Gastroesophageal sphincter (tissue), 3 donors: ENCODE results near the gene TPSD1.

Source experiments
- CTCF ChIP-seq, 4 experiments: fragments of 200-600 bp in 2 of 4; fragments of 450-650 bp in 2 of 4; sonication (generic) in 1 of 4; IDR thresholded peaks; one replicate each; pipeline ENCODE4 v1.5.1; 2017 to 2019; ENCODE audit warnings: antibody characterized with exemption in 4 of 4, mild to moderate bottlenecking in 2 of 4, moderate library complexity in 2 of 4
- POLR2A ChIP-seq, 2 donors: fragments of 450-650 bp; IDR thresholded peaks; one replicate each; pipeline ENCODE4 v1.6.1; 2017; ENCODE audit warnings: antibody characterized with exemption in 2 of 2, mild to moderate bottlenecking in 2 of 2, moderate library complexity in 1 of 2
- POLR2AphosphoS5 ChIP-seq: sonication (generic); formaldehyde crosslinking; IDR thresholded peaks from one replicate; pipeline ENCODE4 v1.6.1; 2017; ENCODE audit warnings: antibody characterized with exemption

GRCh38 chr16:1206786-1207185, 49.1 kb upstream of the TPSD1 start:
- TF ChIP-seq CTCF (IDR thresholded peaks at IDR 0.05), result no peak
- TF ChIP-seq POLR2AphosphoS5, result no peak
- TF ChIP-seq POLR2A (IDR thresholded peaks at IDR 0.05), result no peak
